Transverse colon (tissue), 4 donors: ENCODE results near the gene PTPRG.

Experiments
- POLR2A ChIP-seq: fragments of 450-650 bp; IDR thresholded peaks from one replicate; pipeline ENCODE4 v1.6.1; 2016; ENCODE audit warnings: antibody characterized with exemption, mild to moderate bottlenecking, moderate library complexity
- POLR2AphosphoS5 ChIP-seq, 3 donors: sonication (generic); formaldehyde crosslinking; IDR thresholded peaks; one replicate each; pipeline ENCODE4 v1.6.1; 2016; ENCODE audit warnings: antibody characterized with exemption in 3 of 3
- TF ChIP-seq, protein P1 (sequence below), 5 experiments: fragments of 200-600 bp in 3 of 5; fragments of 450-650 bp in 2 of 5; sonication (generic) in 3 of 5; IDR thresholded peaks; 1 replicate in 2 of 5; 2 replicates in 3 of 5; pipeline ENCODE4 v1.5.1; 2016 to 2017; ENCODE audit warnings: antibody characterized with exemption in 5 of 5, inconsistent platforms in 3 of 5, mild to moderate bottlenecking in 2 of 5, moderate library complexity in 1 of 5

DNA sequence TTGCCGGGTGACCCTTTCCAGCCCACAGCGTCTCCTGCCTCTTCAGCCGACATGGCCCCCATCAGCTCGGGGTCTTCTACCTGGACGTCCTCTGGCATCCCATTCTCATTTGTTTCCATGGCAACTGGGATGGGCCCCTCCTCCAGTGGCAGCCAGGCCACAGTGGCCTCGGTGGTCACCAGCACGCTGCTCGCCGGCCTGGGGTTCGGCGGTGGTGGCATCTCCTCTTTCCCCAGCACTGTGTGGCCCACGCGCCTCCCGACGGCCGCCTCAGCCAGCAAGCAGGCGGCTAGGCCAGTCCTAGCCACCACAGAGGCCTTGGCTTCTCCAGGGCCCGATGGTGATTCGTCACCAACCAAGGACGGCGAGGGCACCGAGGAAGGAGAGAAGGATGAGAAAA lies 641.8 kb downstream of the PTPRG start:
- TF ChIP-seq, protein P1, sequence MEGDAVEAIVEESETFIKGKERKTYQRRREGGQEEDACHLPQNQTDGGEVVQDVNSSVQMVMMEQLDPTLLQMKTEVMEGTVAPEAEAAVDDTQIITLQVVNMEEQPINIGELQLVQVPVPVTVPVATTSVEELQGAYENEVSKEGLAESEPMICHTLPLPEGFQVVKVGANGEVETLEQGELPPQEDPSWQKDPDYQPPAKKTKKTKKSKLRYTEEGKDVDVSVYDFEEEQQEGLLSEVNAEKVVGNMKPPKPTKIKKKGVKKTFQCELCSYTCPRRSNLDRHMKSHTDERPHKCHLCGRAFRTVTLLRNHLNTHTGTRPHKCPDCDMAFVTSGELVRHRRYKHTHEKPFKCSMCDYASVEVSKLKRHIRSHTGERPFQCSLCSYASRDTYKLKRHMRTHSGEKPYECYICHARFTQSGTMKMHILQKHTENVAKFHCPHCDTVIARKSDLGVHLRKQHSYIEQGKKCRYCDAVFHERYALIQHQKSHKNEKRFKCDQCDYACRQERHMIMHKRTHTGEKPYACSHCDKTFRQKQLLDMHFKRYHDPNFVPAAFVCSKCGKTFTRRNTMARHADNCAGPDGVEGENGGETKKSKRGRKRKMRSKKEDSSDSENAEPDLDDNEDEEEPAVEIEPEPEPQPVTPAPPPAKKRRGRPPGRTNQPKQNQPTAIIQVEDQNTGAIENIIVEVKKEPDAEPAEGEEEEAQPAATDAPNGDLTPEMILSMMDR (IDR thresholded peaks at IDR 0.05): no peak
- TF ChIP-seq POLR2A (no peak), POLR2AphosphoS5 (IDR thresholded peaks at IDR 0.05) (no peak)
